CD4-positive, alpha-beta T cell (primary cell): ENCODE measurements around the gene QSER1. TPM values are rescaled to one million over a fixed set of nuclear protein-coding genes. Genes with fewer than 3 reads are reported as not detected.

Experiments used
- ATAC-seq: fragments of 200-7000 bp; cut with Tn5 transposase; one replicate; pipeline ENCODE4 v1.10.0; 2022; ENCODE audit warnings: mild to moderate bottlenecking; ENCODE audit not compliant: poor library complexity
- CTCF ChIA-PET: fragments of 350-600 bp; sonication (Branson Sonifier 250); formaldehyde crosslinking; loops from one replicate; lab custom pipeline; 2021; ENCODE audit warnings: antibody characterized with exemption, inconsistent platforms; lab: Charles Lee
- POLR2A ChIA-PET: fragments of 350-600 bp; sonication (Branson Sonifier 250); formaldehyde crosslinking; loops from one replicate; lab custom pipeline; 2021; ENCODE audit warnings: antibody characterized with exemption, inconsistent platforms; lab: Charles Lee
- DNase-seq, 14 experiments: peaks; one replicate each; pipeline ENCODE4 v3.0.0-alpha.2; 2013 to 2020; ENCODE audit warnings: mixed read lengths in 2 of 14
- H3K27ac ChIP-seq, 2 donors: one replicate each; pipeline versions ENCODE4 v1.5.1 to v1.7.0; 2013; ENCODE audit warnings: low read length in 2 of 2, low read depth in 1 of 2, mild to moderate bottlenecking in 1 of 2
- H3K27me3 ChIP-seq, 2 experiments: 1 replicate in 1 of 2; 2 replicates in 1 of 2; pipeline versions ENCODE4 v1.6.1 to v1.7.0; 2013; ENCODE audit warnings: low read length in 2 of 2, control low read depth in 1 of 2, mild to moderate bottlenecking in 1 of 2, moderate library complexity in 1 of 2; ENCODE audit not compliant: insufficient read depth in 2 of 2, control insufficient read depth in 1 of 2
- H3K36me3 ChIP-seq: one replicate; pipeline ENCODE4 v1.6.1; 2013; ENCODE audit warnings: low read length, control low read depth; ENCODE audit not compliant: insufficient read depth
- H3K4me1 ChIP-seq: one replicate; pipeline ENCODE4 v1.6.1; 2013; ENCODE audit warnings: low read length, control low read depth; ENCODE audit not compliant: insufficient read depth
- H3K4me3 ChIP-seq: one replicate; pipeline ENCODE4 v1.5.1; 2013; ENCODE audit warnings: mild to moderate bottlenecking, low read length, moderate library complexity
- H3K9me3 ChIP-seq, 2 experiments: 1 replicate in 1 of 2; 2 replicates in 1 of 2; pipeline versions ENCODE4 v1.6.1 to v1.7.0; 2013; ENCODE audit warnings: low read length in 2 of 2, mild to moderate bottlenecking in 2 of 2, control low read depth in 1 of 2, moderate library complexity in 1 of 2; ENCODE audit not compliant: control insufficient read depth in 1 of 2, insufficient read depth in 1 of 2
- H3K27ac Mint-ChIP-seq: one replicate; pipeline ENCODE4 v1.8.0; 2020; ENCODE audit warnings: mixed read lengths
- H3K27me3 Mint-ChIP-seq: one replicate; pipeline ENCODE4 v1.8.0; 2021; ENCODE audit warnings: mixed read lengths
- H3K36me3 Mint-ChIP-seq: one replicate; pipeline ENCODE4 v1.8.0; 2021; ENCODE audit warnings: low read depth, mixed read lengths
- H3K4me1 Mint-ChIP-seq: one replicate; pipeline ENCODE4 v1.8.0; 2021; ENCODE audit warnings: low read depth, mixed read lengths
- H3K4me3 Mint-ChIP-seq: one replicate; pipeline ENCODE4 v1.8.0; 2020; ENCODE audit warnings: mild to moderate bottlenecking, mixed read lengths
- H3K9me3 Mint-ChIP-seq: one replicate; pipeline ENCODE4 v1.8.0; 2020; ENCODE audit warnings: mixed read lengths
- intact Hi-C, 2 experiments: fragments of 100-400 bp; cut with DNase I in 1 of 2; cut with micrococcal nuclease in 1 of 2; formaldehyde crosslinking; loops; one replicate each; pipeline versions ENCODE4 v1.15.1 to v1.9.0; 2023 to 2025; cut with DNase I, micrococcal nuclease
- total RNA-seq, 174 experiments: library from RNA in 2 of 174; stranded (reverse) in 2 of 174; gene quantifications; one replicate each; pipeline ENCODE4 v1.2.3 and lab custom pipeline; 2021 to 2026
- TF ChIP-seq, protein P1 (sequence below): fragments of 200-600 bp; IDR thresholded peaks from one replicate; pipeline ENCODE4 v1.8.0; 2022; ENCODE audit warnings: antibody characterized with exemption, mild to moderate bottlenecking

Gene QSER1
- total RNA-seq, 2 experiments from 2014 or later = 9.0 to 10.1 TPM

DNA sequence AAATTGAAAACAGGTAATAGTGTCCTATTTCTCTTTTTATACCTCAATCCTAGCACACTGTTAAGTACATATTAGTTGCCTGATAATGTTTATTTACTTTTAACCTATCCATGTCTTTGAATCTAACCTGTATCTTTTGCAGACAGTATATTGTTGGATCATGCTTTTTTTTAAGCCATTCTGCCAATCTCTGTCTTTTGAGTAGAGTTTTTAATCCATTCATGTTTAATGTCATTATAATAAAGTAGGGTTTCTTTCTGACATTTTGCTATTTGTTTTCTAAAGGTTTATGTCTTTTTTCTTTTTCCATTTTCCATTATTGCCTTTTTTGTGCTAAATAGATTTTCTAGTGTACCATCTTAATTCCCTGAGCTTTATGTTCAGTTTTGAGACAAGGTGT lies 99.3 kb downstream of the QSER1 start:
- Histone ChIP-seq H3K9me3 (peaks cover 4 to 10% of the 10 kb centered on the region in 2 experiments), H3K27ac (no peak overlapping the region), H3K4me1 (no peaks in the 10 kb centered on the region), H3K27me3 (no peaks in the 10 kb centered on the region), H3K4me3 (no peak overlapping the region), H3K36me3 (no peaks in the 10 kb centered on the region)
- Mint-ChIP-seq H3K27ac (no peak overlapping the region), H3K4me3 (no peak overlapping the region), H3K9me3 (peaks cover 7% of the 10 kb centered on the region), H3K27me3 (no peaks in the 10 kb centered on the region), H3K36me3 (no peaks in the 10 kb centered on the region), H3K4me1 (no peaks in the 10 kb centered on the region)
- no peak for DNase-seq
- CTCF ChIA-PET = no interaction called here
- intact Hi-C loops = no loop called here
- ATAC-seq = no peak
- TF ChIP-seq, protein P1, sequence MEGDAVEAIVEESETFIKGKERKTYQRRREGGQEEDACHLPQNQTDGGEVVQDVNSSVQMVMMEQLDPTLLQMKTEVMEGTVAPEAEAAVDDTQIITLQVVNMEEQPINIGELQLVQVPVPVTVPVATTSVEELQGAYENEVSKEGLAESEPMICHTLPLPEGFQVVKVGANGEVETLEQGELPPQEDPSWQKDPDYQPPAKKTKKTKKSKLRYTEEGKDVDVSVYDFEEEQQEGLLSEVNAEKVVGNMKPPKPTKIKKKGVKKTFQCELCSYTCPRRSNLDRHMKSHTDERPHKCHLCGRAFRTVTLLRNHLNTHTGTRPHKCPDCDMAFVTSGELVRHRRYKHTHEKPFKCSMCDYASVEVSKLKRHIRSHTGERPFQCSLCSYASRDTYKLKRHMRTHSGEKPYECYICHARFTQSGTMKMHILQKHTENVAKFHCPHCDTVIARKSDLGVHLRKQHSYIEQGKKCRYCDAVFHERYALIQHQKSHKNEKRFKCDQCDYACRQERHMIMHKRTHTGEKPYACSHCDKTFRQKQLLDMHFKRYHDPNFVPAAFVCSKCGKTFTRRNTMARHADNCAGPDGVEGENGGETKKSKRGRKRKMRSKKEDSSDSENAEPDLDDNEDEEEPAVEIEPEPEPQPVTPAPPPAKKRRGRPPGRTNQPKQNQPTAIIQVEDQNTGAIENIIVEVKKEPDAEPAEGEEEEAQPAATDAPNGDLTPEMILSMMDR = no peak
- POLR2A ChIA-PET = no interaction called here

DNA sequence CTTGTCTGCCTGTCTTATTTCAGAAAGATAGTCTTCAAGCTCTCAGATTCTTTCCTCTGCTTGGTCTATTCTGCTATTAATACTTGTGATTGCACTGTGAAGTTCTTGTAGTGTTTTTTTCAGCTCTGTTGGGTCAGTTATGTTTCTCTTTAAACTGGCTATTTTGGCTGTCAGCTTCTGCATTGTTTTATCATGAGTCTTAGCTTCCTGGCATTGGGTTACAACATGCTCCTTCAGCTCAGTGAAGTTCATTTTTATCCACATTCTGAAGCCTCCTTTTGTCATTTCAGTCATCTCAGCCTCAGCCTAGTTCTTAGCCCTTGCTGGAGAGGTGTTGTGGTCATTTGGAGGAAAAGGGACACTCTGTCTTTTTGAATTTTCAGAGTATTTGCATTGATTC lies 107.6 kb downstream of the QSER1 start:
- ChIA-PET POLR2A (interaction anchor here (1.4 kb wide), 1 partner anchor 39 kb away, joined by 3 read pairs; the partner anchor contains the start of gene TCP11L1), CTCF (interaction anchor here (1.3 kb wide), 1 partner anchor 65 kb away, joined by 3 read pairs; no protein-coding TSS in a partner anchor)
- H3K4me3 ChIP-seq = no peak overlapping the region
- peaks cover 16% of the 10 kb centered on the region for H3K4me1 Mint-ChIP-seq
- no peak overlapping the region for H3K27ac ChIP-seq
- H3K4me3 Mint-ChIP-seq = no peak overlapping the region
- intact Hi-C loops = loop anchor here in 1 of 2 experiments (10.0 kb wide), 1 partner anchor 65 kb away; no protein-coding TSS in a partner anchor
- H3K36me3 ChIP-seq = no peaks in the 10 kb centered on the region
- H3K27me3 ChIP-seq = no peaks in the 10 kb centered on the region
- DNase-seq (no peak), ATAC-seq (no peak)
- peaks cover 2% of the 10 kb centered on the region for H3K9me3 Mint-ChIP-seq
- H3K27ac Mint-ChIP-seq = no peak overlapping the region
- no peaks in the 10 kb centered on the region for H3K27me3 Mint-ChIP-seq
- peaks cover 0 to 6% of the 10 kb centered on the region in 2 experiments for H3K9me3 ChIP-seq
- peaks cover 7% of the 10 kb centered on the region for H3K4me1 ChIP-seq
- no peaks in the 10 kb centered on the region for H3K36me3 Mint-ChIP-seq
- TF ChIP-seq, protein P1 = no peak

DNA sequence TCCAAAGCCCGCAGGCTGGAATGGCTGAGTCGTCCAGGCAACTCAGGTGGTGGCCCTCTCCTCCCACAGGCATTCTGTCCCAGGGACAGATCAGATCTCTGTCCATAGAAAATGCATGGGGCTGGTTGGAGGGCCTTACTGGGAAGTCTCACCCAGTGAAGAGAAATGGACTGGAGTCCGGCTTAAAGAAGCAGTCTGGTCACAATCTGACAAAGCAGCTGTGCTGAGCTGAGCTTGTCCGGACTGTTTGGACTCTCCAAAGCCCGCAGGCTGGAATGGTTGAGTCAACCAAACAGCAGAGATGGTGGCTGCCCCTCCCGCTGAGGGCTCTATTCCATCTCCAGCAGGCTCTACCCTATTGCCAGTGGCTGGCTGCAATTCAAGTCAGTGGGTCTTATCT lies 108.7 kb downstream of the QSER1 start:
- Mint-ChIP-seq H3K4me1 (peaks cover 27% of the 10 kb centered on the region), H3K9me3 (peaks cover 2% of the 10 kb centered on the region), H3K36me3 (no peaks in the 10 kb centered on the region), H3K27ac (no peak overlapping the region), H3K27me3 (no peaks in the 10 kb centered on the region), H3K4me3 (no peak overlapping the region)
- H3K27ac ChIP-seq = no peak overlapping the region
- POLR2A ChIA-PET = interaction anchor here (1.4 kb wide), 1 partner anchor 38 kb away, joined by 3 read pairs; the partner anchor contains the start of gene TCP11L1
- H3K4me1 ChIP-seq = peaks cover 18% of the 10 kb centered on the region
- no peaks in the 10 kb centered on the region for H3K36me3 ChIP-seq
- intact Hi-C loops = loop anchor here in 1 of 2 experiments (10.0 kb wide), 1 partner anchor 64 kb away; no protein-coding TSS in a partner anchor
- no peak for ATAC-seq
- CTCF ChIA-PET = interaction anchor here (1.0 kb wide), 1 partner anchor 23 kb away, joined by 3 read pairs; no protein-coding TSS in a partner anchor
- no peak overlapping the region for H3K4me3 ChIP-seq
- H3K27me3 ChIP-seq = no peaks in the 10 kb centered on the region
- TF ChIP-seq, protein P1 = no peak
- H3K9me3 ChIP-seq = peaks cover 0 to 6% of the 10 kb centered on the region in 2 experiments
- no peak for DNase-seq
